ENCODE data around the gene MCM10. TPM values are rescaled to one million over a fixed set of nuclear protein-coding genes. Genes with fewer than 3 reads are reported as not detected.

MCM10 gene
- polyA plus RNA-seq, 1 donor, result 4.7 TPM

- WGBS (ENCODE audit: insufficient coverage, low lambda C conversion rate), result 77% methylated on average over 7 of the region's 12 CpGs
- Histone ChIP-seq H3K27ac (ENCODE audit: low read length) (no peak overlapping the region), H3K4me3 (ENCODE audit: low read length) (no peak overlapping the region), H3K9me3 (ENCODE audit: control insufficient read depth, low read depth, low read length) (no peaks in the 10 kb centered on the region), H3K4me1 (ENCODE audit: control insufficient read depth, insufficient read depth, low read length) (no peaks in the 10 kb centered on the region), H3K27me3 (ENCODE audit: control insufficient read depth, insufficient read depth, low read length) (no peaks in the 10 kb centered on the region), H3K36me3 (ENCODE audit: control insufficient read depth, insufficient read depth, low read length) (no peaks in the 10 kb centered on the region)
- peak in 1 of 2 donors; percentile 7 for DNase-seq
Observed at GRCh38 chr10:13219685-13220670, 58.6 kb downstream of the MCM10 start.

GRCh38 chr10:13221572-13221971 is 60.2 kb downstream of the MCM10 start:
- no peaks in the 10 kb centered on the region for H3K4me1 ChIP-seq (ENCODE audit: control insufficient read depth, insufficient read depth, low read length)
- no peaks in the 10 kb centered on the region for H3K36me3 ChIP-seq (ENCODE audit: control insufficient read depth, insufficient read depth, low read length)
- H3K27ac ChIP-seq (ENCODE audit: low read length), result no peak overlapping the region
- H3K27me3 ChIP-seq (ENCODE audit: control insufficient read depth, insufficient read depth, low read length), result no peaks in the 10 kb centered on the region
- no CpG with 5 or more reads among the region's 8 CpGs for WGBS (ENCODE audit: insufficient coverage, low lambda C conversion rate)
- no peak overlapping the region for H3K4me3 ChIP-seq (ENCODE audit: low read length)
- H3K9me3 ChIP-seq (ENCODE audit: control insufficient read depth, low read depth, low read length), result no peaks in the 10 kb centered on the region
- no peak for DNase-seq

GRCh38 chr10:13222151-13222550 is 60.8 kb downstream of the MCM10 start:
- Histone ChIP-seq H3K4me1 (ENCODE audit: control insufficient read depth, insufficient read depth, low read length) (no peaks in the 10 kb centered on the region), H3K36me3 (ENCODE audit: control insufficient read depth, insufficient read depth, low read length) (no peaks in the 10 kb centered on the region), H3K4me3 (ENCODE audit: low read length) (no peak overlapping the region), H3K27ac (ENCODE audit: low read length) (no peak overlapping the region), H3K9me3 (ENCODE audit: control insufficient read depth, low read depth, low read length) (no peaks in the 10 kb centered on the region), H3K27me3 (ENCODE audit: control insufficient read depth, insufficient read depth, low read length) (no peaks in the 10 kb centered on the region)
- no peak for DNase-seq
- WGBS (ENCODE audit: insufficient coverage, low lambda C conversion rate), result 88% methylated on average over 1 of the region's 6 CpGs

GRCh38 chr10:13222566-13222965 is 61.2 kb downstream of the MCM10 start:
- H3K4me3 ChIP-seq (ENCODE audit: low read length), result no peak overlapping the region
- H3K4me1 ChIP-seq (ENCODE audit: control insufficient read depth, insufficient read depth, low read length), result no peaks in the 10 kb centered on the region
- DNase-seq, result no peak
- no peaks in the 10 kb centered on the region for H3K36me3 ChIP-seq (ENCODE audit: control insufficient read depth, insufficient read depth, low read length)
- H3K9me3 ChIP-seq (ENCODE audit: control insufficient read depth, low read depth, low read length), result no peaks in the 10 kb centered on the region
- no peak overlapping the region for H3K27ac ChIP-seq (ENCODE audit: low read length)
- WGBS (ENCODE audit: insufficient coverage, low lambda C conversion rate), result 83% methylated on average over 1 of the region's 7 CpGs
- no peaks in the 10 kb centered on the region for H3K27me3 ChIP-seq (ENCODE audit: control insufficient read depth, insufficient read depth, low read length)

- Histone ChIP-seq H3K4me1 (ENCODE audit: control insufficient read depth, insufficient read depth, low read length) (no peaks in the 10 kb centered on the region), H3K4me3 (ENCODE audit: low read length) (no peak overlapping the region), H3K27me3 (ENCODE audit: control insufficient read depth, insufficient read depth, low read length) (no peaks in the 10 kb centered on the region), H3K36me3 (ENCODE audit: control insufficient read depth, insufficient read depth, low read length) (no peaks in the 10 kb centered on the region), H3K9me3 (ENCODE audit: control insufficient read depth, low read depth, low read length) (no peaks in the 10 kb centered on the region), H3K27ac (ENCODE audit: low read length) (no peak overlapping the region)
- no peak for DNase-seq
- WGBS (ENCODE audit: insufficient coverage, low lambda C conversion rate), result 93% methylated on average over 3 of the region's 9 CpGs
Observed at GRCh38 chr10:13223241-13223640, 61.9 kb downstream of the MCM10 start.

- no peak overlapping the region for H3K27ac ChIP-seq (ENCODE audit: low read length)
- no peaks in the 10 kb centered on the region for H3K36me3 ChIP-seq (ENCODE audit: control insufficient read depth, insufficient read depth, low read length)
- H3K4me1 ChIP-seq (ENCODE audit: control insufficient read depth, insufficient read depth, low read length), result no peaks in the 10 kb centered on the region
- no peak for DNase-seq
- no peaks in the 10 kb centered on the region for H3K9me3 ChIP-seq (ENCODE audit: control insufficient read depth, low read depth, low read length)
- H3K4me3 ChIP-seq (ENCODE audit: low read length), result no peak overlapping the region
- 89% methylated on average over 2 of the region's 11 CpGs for WGBS (ENCODE audit: insufficient coverage, low lambda C conversion rate)
- H3K27me3 ChIP-seq (ENCODE audit: control insufficient read depth, insufficient read depth, low read length), result no peaks in the 10 kb centered on the region
Observed at GRCh38 chr10:13224210-13224995, 63.0 kb downstream of the MCM10 start.

- Histone ChIP-seq H3K4me3 (ENCODE audit: low read length) (no peak overlapping the region), H3K36me3 (ENCODE audit: control insufficient read depth, insufficient read depth, low read length) (no peaks in the 10 kb centered on the region), H3K9me3 (ENCODE audit: control insufficient read depth, low read depth, low read length) (no peaks in the 10 kb centered on the region), H3K4me1 (ENCODE audit: control insufficient read depth, insufficient read depth, low read length) (no peaks in the 10 kb centered on the region), H3K27ac (ENCODE audit: low read length) (no peak overlapping the region), H3K27me3 (ENCODE audit: control insufficient read depth, insufficient read depth, low read length) (no peaks in the 10 kb centered on the region)
- WGBS (ENCODE audit: insufficient coverage, low lambda C conversion rate), result no CpG with 5 or more reads among the region's 8 CpGs
- no peak for DNase-seq
Observed at GRCh38 chr10:13225601-13226000, 64.2 kb downstream of the MCM10 start.

- no peak overlapping the region for H3K27ac ChIP-seq (ENCODE audit: low read length)
- WGBS (ENCODE audit: insufficient coverage, low lambda C conversion rate), result no CpG with 5 or more reads among the region's 5 CpGs
- H3K4me1 ChIP-seq (ENCODE audit: control insufficient read depth, insufficient read depth, low read length), result no peaks in the 10 kb centered on the region
- no peaks in the 10 kb centered on the region for H3K36me3 ChIP-seq (ENCODE audit: control insufficient read depth, insufficient read depth, low read length)
- DNase-seq, result no peak
- H3K4me3 ChIP-seq (ENCODE audit: low read length), result no peak overlapping the region
- H3K9me3 ChIP-seq (ENCODE audit: control insufficient read depth, low read depth, low read length), result no peaks in the 10 kb centered on the region
- no peaks in the 10 kb centered on the region for H3K27me3 ChIP-seq (ENCODE audit: control insufficient read depth, insufficient read depth, low read length)
Observed at GRCh38 chr10:13227031-13227430, 65.7 kb downstream of the MCM10 start.

- Histone ChIP-seq H3K4me3 (ENCODE audit: low read length) (no peak overlapping the region), H3K9me3 (ENCODE audit: control insufficient read depth, low read depth, low read length) (no peaks in the 10 kb centered on the region), H3K27me3 (ENCODE audit: control insufficient read depth, insufficient read depth, low read length) (peaks cover 2% of the 10 kb centered on the region), H3K36me3 (ENCODE audit: control insufficient read depth, insufficient read depth, low read length) (no peaks in the 10 kb centered on the region), H3K27ac (ENCODE audit: low read length) (no peak overlapping the region), H3K4me1 (ENCODE audit: control insufficient read depth, insufficient read depth, low read length) (no peaks in the 10 kb centered on the region)
- WGBS (ENCODE audit: insufficient coverage, low lambda C conversion rate), result 60% methylated on average over 1 of the region's 9 CpGs
- DNase-seq, result no peak
Observed at GRCh38 chr10:13231190-13231589, 69.8 kb downstream of the MCM10 start.

GRCh38 chr10:13231808-13232207 is 70.5 kb downstream of the MCM10 start:
- no peak overlapping the region for H3K27ac ChIP-seq (ENCODE audit: low read length)
- WGBS (ENCODE audit: insufficient coverage, low lambda C conversion rate), result no CpG with 5 or more reads among the region's 6 CpGs
- peaks cover 2% of the 10 kb centered on the region for H3K27me3 ChIP-seq (ENCODE audit: control insufficient read depth, insufficient read depth, low read length)
- H3K4me1 ChIP-seq (ENCODE audit: control insufficient read depth, insufficient read depth, low read length), result no peaks in the 10 kb centered on the region
- no peak for DNase-seq
- H3K4me3 ChIP-seq (ENCODE audit: low read length), result no peak overlapping the region
- no peaks in the 10 kb centered on the region for H3K36me3 ChIP-seq (ENCODE audit: control insufficient read depth, insufficient read depth, low read length)
- no peaks in the 10 kb centered on the region for H3K9me3 ChIP-seq (ENCODE audit: control insufficient read depth, low read depth, low read length)
